HepG2 (cell line): ENCODE results near the gene SRP68. TPM values are rescaled to one million over a fixed set of nuclear protein-coding genes. Genes with fewer than 3 reads are reported as not detected.

Source experiments
- ASH2L ChIP-seq: fragments of 300-600, 200-600 bp; sonication (generic); IDR thresholded peaks from 2 replicates; pipeline ENCODE4 v1.7.0; 2017; ENCODE audit warnings: low read depth, mild to moderate bottlenecking, moderate library complexity, mixed read lengths, low read length; ENCODE audit not compliant: insufficient read length
- ELF3 ChIP-seq: IDR thresholded peaks from 2 replicates; pipeline ENCODE4 v1.6.1; 2016; ENCODE audit warnings: missing genetic modification reagents, missing compliant biosample characterization
- FOXO4 ChIP-seq: sonication (generic); formaldehyde crosslinking; conservative IDR thresholded peaks from 2 replicates; pipeline ENCODE4 v1.8.1; 2023; ENCODE audit warnings: missing genetic modification reagents
- NFATC3 ChIP-seq: sonication (generic); formaldehyde crosslinking; IDR thresholded peaks from 2 replicates; pipeline ENCODE4 v1.5.1; 2020; ENCODE audit warnings: mild to moderate bottlenecking, missing genetic modification reagents
- SOX13 ChIP-seq, 3 experiments: fragments of 450-650 bp in 1 of 3; sonication (generic) in 1 of 3; formaldehyde crosslinking in 1 of 3; IDR thresholded peaks in 2 of 3; conservative IDR thresholded peaks in 1 of 3; 2 replicates each; pipeline versions ENCODE4 v1.5.0 to v1.6.1; 2016 to 2020; ENCODE audit warnings: antibody characterized with exemption in 1 of 3, mild to moderate bottlenecking in 1 of 3, missing compliant biosample characterization in 1 of 3, missing genetic modification reagents in 1 of 3, moderate library complexity in 1 of 3
- ZBTB3 ChIP-seq: sonication (generic); formaldehyde crosslinking; IDR thresholded peaks from 2 replicates; pipeline ENCODE4 v1.4.0; 2020; ENCODE audit warnings: low read depth, mild to moderate bottlenecking, moderate library complexity, missing genetic modification reagents, borderline replicate concordance
- ZNF362 ChIP-seq: sonication (generic); formaldehyde crosslinking; IDR thresholded peaks from 2 replicates; pipeline ENCODE4 v1.4.0; 2020; ENCODE audit warnings: missing genetic modification reagents, mild to moderate bottlenecking, borderline replicate concordance
- ZNF569 ChIP-seq: sonication (generic); formaldehyde crosslinking; IDR thresholded peaks from 2 replicates; pipeline ENCODE4 v1.5.0; 2020; ENCODE audit warnings: mild to moderate bottlenecking, missing genetic modification reagents, moderate library complexity, borderline replicate concordance
- ZNF570 ChIP-seq: sonication (generic); formaldehyde crosslinking; IDR thresholded peaks from 2 replicates; pipeline ENCODE4 v1.4.0; 2020; ENCODE audit warnings: mild to moderate bottlenecking, missing genetic modification reagents, borderline replicate concordance
- ZNF598 ChIP-seq: sonication (generic); formaldehyde crosslinking; IDR thresholded peaks from 2 replicates; pipeline ENCODE4 v1.5.1; 2020; ENCODE audit warnings: mild to moderate bottlenecking, missing genetic modification reagents, borderline replicate concordance
- ZNF850 ChIP-seq: sonication (generic); formaldehyde crosslinking; conservative IDR thresholded peaks from 2 replicates; pipeline ENCODE4 v1.9.0; 2021; ENCODE audit warnings: mild to moderate bottlenecking, missing genetic modification reagents
- polyA plus RNA-seq, 8 experiments: library from polyadenylated mRNA; depleted of rRNA in 3 of 8; stranded (reverse) in 7 of 8; unstranded in 1 of 8; fragments of >200 nt; fragmentation: Illumina TruSeq in 4 of 8; extraction: Trizol in 4 of 8; gene quantifications; 2 replicates each; pipeline versions ENCODE4 v1.2.1 to v1.2.3, GENCODE V29; 2011 to 2016; ENCODE audit warnings: low read depth in 4 of 8, missing spikeins in 1 of 8, mixed read lengths in 1 of 8; ENCODE audit not compliant: insufficient read depth in 1 of 8
- total RNA-seq, 5 experiments: library from RNA; depleted of rRNA; stranded (reverse); fragments of >200 nt; fragmentation: Illumina TruSeq; extraction: Trizol; gene quantifications; 2 replicates each; pipeline ENCODE4 v1.2.3, GENCODE V29; 2016; ENCODE audit warnings: low read depth in 1 of 5
- TF ChIP-seq, protein P1 (sequence below): IDR thresholded peaks from 2 replicates; pipeline ENCODE4 v1.6.1; 2016; ENCODE audit warnings: mild to moderate bottlenecking, missing biosample characterization, missing genetic modification reagents
- TF ChIP-seq, protein P2 (sequence below): sonication (generic); formaldehyde crosslinking; IDR thresholded peaks from 2 replicates; pipeline ENCODE4 v1.4.0; 2020; ENCODE audit warnings: missing genetic modification reagents
- TF ChIP-seq, protein P3 (sequence below): sonication (generic); formaldehyde crosslinking; IDR thresholded peaks from 2 replicates; pipeline ENCODE4 v1.5.1; 2020; ENCODE audit warnings: mild to moderate bottlenecking, moderate library complexity, missing genetic modification reagents
- TF ChIP-seq, protein P4 (sequence below): sonication (generic); formaldehyde crosslinking; IDR thresholded peaks from 2 replicates; pipeline ENCODE4 v1.8.1; 2023; ENCODE audit warnings: missing genetic modification reagents, mild to moderate bottlenecking, borderline replicate concordance

The SRP68 gene
- total and polyA plus RNA-seq, 2 of the 13 experiments (the other 11 are each of a cell fraction or from before 2014, with no cell fraction given), result 39.8 to 74.3 TPM

DNA sequence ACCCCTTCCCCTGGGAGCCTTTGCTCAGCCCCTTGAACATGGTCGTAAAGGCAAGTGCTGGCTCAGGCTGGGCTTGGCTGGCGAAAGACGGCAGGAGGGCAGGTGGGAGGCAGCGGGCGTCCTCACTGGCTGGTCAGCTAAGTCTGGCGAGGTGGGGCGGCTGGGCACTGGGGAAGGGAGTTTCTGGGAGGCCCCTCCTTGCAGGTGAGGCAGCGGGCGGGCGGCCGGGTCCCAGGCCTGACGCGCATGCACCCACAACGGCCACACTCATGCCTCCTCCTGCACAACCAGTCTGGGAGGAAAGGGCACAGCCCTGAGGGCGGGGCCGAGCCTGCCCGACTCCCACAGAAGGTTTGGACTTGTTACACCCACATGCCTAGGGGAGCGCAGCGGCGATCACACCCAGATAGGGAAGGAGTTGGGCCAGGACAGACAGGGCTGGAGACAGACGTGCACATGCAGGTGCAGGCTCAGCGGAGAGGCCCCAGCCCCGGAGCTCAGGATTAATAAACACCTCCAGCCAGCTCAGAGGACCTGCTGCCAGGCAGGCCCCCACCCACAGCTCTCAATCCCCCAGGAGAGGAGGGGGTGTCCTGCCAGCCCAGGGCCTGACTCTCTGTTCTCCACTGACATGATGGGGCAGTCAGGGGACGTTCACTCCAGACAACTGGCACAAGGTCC, 45.0 kb downstream of the SRP68 start, which contains the start of gene EVPL (continued):
- TF ChIP-seq, protein P1, sequence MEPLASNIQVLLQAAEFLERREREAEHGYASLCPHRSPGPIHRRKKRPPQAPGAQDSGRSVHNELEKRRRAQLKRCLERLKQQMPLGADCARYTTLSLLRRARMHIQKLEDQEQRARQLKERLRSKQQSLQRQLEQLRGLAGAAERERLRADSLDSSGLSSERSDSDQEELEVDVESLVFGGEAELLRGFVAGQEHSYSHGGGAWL (CRISPR knock-in tag), result peak; percentile 58; the same call in 1 of the 2 replicates
- TF ChIP-seq ZNF362 (CRISPR knock-in tag) (peak; percentile 81; the same call in 1 of the 2 replicates), SOX13 (IDR thresholded peaks at IDR 0.05) (no peak), SOX13 (CRISPR knock-in tag; conservative IDR thresholded peaks at IDR 0.05 in 1 of 2, IDR thresholded peaks at IDR 0.05 in 1 of 2) (no peak), ASH2L (no peak), ZNF598 (CRISPR knock-in tag) (no peak; the same call in 1 of the 2 replicates), NFATC3 (CRISPR knock-in tag) (no peak), ZNF570 (CRISPR knock-in tag) (no peak; the same call in 1 of the 2 replicates), ZBTB3 (CRISPR knock-in tag) (no peak), ZNF569 (CRISPR knock-in tag) (no peak), ELF3 (CRISPR knock-in tag) (no peak), FOXO4 (no peak), ZNF850 (no peak)
- TF ChIP-seq, protein P2, sequence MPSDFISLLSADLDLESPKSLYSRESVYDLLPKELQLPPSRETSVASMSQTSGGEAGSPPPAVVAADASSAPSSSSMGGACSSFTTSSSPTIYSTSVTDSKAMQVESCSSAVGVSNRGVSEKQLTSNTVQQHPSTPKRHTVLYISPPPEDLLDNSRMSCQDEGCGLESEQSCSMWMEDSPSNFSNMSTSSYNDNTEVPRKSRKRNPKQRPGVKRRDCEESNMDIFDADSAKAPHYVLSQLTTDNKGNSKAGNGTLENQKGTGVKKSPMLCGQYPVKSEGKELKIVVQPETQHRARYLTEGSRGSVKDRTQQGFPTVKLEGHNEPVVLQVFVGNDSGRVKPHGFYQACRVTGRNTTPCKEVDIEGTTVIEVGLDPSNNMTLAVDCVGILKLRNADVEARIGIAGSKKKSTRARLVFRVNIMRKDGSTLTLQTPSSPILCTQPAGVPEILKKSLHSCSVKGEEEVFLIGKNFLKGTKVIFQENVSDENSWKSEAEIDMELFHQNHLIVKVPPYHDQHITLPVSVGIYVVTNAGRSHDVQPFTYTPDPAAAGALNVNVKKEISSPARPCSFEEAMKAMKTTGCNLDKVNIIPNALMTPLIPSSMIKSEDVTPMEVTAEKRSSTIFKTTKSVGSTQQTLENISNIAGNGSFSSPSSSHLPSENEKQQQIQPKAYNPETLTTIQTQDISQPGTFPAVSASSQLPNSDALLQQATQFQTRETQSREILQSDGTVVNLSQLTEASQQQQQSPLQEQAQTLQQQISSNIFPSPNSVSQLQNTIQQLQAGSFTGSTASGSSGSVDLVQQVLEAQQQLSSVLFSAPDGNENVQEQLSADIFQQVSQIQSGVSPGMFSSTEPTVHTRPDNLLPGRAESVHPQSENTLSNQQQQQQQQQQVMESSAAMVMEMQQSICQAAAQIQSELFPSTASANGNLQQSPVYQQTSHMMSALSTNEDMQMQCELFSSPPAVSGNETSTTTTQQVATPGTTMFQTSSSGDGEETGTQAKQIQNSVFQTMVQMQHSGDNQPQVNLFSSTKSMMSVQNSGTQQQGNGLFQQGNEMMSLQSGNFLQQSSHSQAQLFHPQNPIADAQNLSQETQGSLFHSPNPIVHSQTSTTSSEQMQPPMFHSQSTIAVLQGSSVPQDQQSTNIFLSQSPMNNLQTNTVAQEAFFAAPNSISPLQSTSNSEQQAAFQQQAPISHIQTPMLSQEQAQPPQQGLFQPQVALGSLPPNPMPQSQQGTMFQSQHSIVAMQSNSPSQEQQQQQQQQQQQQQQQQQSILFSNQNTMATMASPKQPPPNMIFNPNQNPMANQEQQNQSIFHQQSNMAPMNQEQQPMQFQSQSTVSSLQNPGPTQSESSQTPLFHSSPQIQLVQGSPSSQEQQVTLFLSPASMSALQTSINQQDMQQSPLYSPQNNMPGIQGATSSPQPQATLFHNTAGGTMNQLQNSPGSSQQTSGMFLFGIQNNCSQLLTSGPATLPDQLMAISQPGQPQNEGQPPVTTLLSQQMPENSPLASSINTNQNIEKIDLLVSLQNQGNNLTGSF (CRISPR knock-in tag), result peak; percentile 33; the same call in 1 of the 2 replicates
- TF ChIP-seq, protein P3, sequence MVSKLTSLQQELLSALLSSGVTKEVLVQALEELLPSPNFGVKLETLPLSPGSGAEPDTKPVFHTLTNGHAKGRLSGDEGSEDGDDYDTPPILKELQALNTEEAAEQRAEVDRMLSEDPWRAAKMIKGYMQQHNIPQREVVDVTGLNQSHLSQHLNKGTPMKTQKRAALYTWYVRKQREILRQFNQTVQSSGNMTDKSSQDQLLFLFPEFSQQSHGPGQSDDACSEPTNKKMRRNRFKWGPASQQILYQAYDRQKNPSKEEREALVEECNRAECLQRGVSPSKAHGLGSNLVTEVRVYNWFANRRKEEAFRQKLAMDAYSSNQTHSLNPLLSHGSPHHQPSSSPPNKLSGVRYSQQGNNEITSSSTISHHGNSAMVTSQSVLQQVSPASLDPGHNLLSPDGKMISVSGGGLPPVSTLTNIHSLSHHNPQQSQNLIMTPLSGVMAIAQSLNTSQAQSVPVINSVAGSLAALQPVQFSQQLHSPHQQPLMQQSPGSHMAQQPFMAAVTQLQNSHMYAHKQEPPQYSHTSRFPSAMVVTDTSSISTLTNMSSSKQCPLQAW, result no peak
- TF ChIP-seq, protein P4, sequence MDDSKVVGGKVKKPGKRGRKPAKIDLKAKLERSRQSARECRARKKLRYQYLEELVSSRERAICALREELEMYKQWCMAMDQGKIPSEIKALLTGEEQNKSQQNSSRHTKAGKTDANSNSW (CRISPR knock-in tag), result no peak
